Heart left ventricle (tissue), 13 donors: Measurements from ENCODE around the gene PPP1R9B.

Experiments
- POLR2A ChIP-seq, 2 donors: fragments of 450-650 bp; IDR thresholded peaks; one replicate each; pipeline ENCODE4 v1.6.1; 2017; ENCODE audit warnings: antibody characterized with exemption in 2 of 2, mild to moderate bottlenecking in 2 of 2, moderate library complexity in 2 of 2
- TF ChIP-seq, protein P1 (sequence below), 12 donors: fragments of 200-600 bp; sonication (generic) in 4 of 12; IDR thresholded peaks; one replicate each; pipeline versions ENCODE4 v1.5.0 to v1.8.0; 2018 to 2022; ENCODE audit warnings: antibody characterized with exemption in 12 of 12, mild to moderate bottlenecking in 5 of 12
- donor health status: ischemic (EF 13 %, LVEDD 7.1; RV severe dilation, severe dysfunction).
- donor health status: DM: no; HTN: yes; CAD: no.
- donor health status: DM: no; HTN: no; CAD: no.
- donor health status: ischemic (EF 25% LVEDD 6.9; RV normal size, moderate dysfunction).
- donor health status: ischemic (EF 25% LVEDD 5.7; RV mildly dilated, moderate dysfunction).
- donor health status: ischemic (EF 35%, LVEDD 5.7; RV mildly dilated, moderate dysfunction).
- donor health status: nonischemic (EF 11% LVEDD 7.7; RV severe dilation, severe dysfunction).
- donor health status: DM: yes; HTN: yes; CAD: no.
- donor health status: PGD.
- donor health status: ischemic (EF 29% LVEDD 5.4; RV normal size, mild dysfunction).
- donor health status: nonischemic (EF 23%, LVEDD 6.1; RV moderate dilation, normal function).

DNA sequence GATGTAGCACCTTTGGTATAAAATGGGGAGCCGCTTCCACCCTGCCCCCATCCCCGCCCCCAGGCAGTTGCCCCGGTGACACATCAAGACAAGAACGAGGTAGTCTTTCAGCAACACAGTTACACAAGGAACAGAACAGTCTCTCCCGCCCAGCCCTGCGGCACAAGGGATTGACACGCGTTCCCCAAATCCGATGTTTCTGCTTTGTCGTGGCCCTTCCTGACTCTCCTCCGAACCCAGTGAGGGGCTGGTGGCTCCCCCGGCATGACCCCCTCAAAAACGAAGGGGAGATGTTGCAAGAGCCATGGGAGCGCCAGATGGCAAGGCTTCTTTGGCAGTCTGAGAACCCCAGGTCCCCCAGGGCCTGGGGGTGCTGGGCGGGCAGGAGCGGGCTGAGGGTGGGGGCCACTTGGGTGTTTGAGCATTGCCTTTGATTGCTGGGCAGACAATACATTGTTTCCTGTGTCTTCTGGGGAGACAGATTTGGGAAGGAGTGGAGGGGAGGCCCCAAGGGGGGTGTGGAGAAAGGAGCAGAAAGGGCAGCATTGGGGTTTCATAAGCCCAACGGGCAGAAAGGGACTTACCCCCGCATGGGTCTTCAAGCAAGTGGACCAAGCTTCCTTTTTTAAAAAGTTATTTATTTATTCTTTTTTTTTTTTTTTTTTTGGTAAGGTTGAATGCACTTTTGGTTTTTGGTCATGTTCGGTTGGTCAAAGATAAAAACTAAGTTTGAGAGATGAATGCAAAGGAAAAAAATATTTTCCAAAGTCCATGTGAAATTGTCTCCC is 34.3 kb upstream of the PPP1R9B start:
- TF ChIP-seq, protein P1, sequence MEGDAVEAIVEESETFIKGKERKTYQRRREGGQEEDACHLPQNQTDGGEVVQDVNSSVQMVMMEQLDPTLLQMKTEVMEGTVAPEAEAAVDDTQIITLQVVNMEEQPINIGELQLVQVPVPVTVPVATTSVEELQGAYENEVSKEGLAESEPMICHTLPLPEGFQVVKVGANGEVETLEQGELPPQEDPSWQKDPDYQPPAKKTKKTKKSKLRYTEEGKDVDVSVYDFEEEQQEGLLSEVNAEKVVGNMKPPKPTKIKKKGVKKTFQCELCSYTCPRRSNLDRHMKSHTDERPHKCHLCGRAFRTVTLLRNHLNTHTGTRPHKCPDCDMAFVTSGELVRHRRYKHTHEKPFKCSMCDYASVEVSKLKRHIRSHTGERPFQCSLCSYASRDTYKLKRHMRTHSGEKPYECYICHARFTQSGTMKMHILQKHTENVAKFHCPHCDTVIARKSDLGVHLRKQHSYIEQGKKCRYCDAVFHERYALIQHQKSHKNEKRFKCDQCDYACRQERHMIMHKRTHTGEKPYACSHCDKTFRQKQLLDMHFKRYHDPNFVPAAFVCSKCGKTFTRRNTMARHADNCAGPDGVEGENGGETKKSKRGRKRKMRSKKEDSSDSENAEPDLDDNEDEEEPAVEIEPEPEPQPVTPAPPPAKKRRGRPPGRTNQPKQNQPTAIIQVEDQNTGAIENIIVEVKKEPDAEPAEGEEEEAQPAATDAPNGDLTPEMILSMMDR (IDR thresholded peaks at IDR 0.05), result no peak
- no peak for TF ChIP-seq POLR2A (IDR thresholded peaks at IDR 0.05)
